ENCODE results near the gene PRKACG.

GRCh38 chr9:69003051-69003450 lies 10.9 kb downstream of the PRKACG start:
- TF ChIP-seq EZH2phosphoT487 (IDR thresholded peaks at IDR 0.05; ENCODE audit: borderline replicate concordance), result no peak
- no peak for TF ChIP-seq CTCF (conservative IDR thresholded peaks at IDR 0.05; ENCODE audit: low read length)
